ENCODE results near the gene BNIPL. TPM values are rescaled to one million over a fixed set of nuclear protein-coding genes. Genes with fewer than 3 reads are reported as not detected.

Gene BNIPL
- total RNA-seq, 1 experiment from 2014 or later: 1.2 TPM

DNA sequence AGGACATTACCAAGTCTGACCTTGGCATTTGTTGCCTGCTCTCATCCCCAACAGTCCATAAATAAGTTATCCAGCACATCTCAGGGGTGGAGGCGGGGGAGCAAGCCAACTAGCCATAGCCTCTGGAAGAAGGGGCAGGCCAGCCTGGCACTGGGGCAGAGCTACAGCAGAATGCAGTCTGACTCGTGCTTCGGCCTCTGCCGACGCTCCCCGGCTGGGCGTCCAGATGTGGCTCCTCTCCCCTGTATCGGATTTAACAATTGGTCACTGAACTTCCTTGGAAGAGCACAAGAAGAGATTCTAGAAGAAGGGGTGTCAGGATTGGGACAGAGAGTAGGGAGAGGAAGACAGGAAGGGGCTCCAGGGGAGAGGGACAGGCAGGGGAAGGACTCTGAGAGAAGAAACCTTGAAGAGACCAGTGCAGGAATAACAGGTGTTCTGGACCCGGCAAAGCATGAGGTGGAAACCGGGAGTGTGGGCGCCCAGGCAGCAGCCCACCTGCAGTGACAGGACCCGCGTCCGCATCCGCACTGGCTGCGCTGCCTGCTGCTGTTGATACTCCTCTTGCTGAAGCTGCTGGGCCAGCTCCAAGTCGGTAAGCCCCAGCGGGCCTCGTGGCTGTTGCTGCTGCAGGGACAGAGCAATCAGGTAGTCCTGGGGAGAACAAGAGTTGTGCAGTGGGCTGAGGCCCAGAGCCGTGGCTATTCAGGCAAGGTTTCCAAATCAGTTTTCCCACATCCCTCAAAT lies 39.1 kb upstream of the BNIPL start:
- no peak overlapping the region for H3K27ac Mint-ChIP-seq
- Histone ChIP-seq H4K5ac (ENCODE audit: insufficient read length, low read depth, low read length) (no peak overlapping the region), H3K9me3 (ENCODE audit: control insufficient read depth, low read depth, low read length) (no peaks in the 10 kb centered on the region), H3T11ph (ENCODE audit: low read length) (no peak overlapping the region), H4K91ac (ENCODE audit: insufficient read length, low read depth, low read length) (no peak overlapping the region), H3K56ac (ENCODE audit: insufficient read length, low read depth, low read length) (no peak overlapping the region), H3K79me1 (ENCODE audit: insufficient read depth, low read depth, low read length, poor library complexity, severe bottlenecking) (no peaks in the 10 kb centered on the region), H3K23ac (ENCODE audit: insufficient read length, low read depth, low read length) (no peak overlapping the region), H2BK20ac (ENCODE audit: low read depth, low read length, poor library complexity, severe bottlenecking) (no peak overlapping the region), H3K18ac (ENCODE audit: insufficient read length, low read depth, low read length) (no peak overlapping the region), H3K27me3 (ENCODE audit: insufficient read depth, low read length) (no peaks in the 10 kb centered on the region), H2BK15ac (ENCODE audit: low read depth, low read length) (no peak overlapping the region), H3K4me2 (ENCODE audit: insufficient read depth, insufficient read length, low read length) (no peak overlapping the region), H3K4me1 (ENCODE audit: insufficient read depth, low read length) (peaks cover 3% of the 10 kb centered on the region; the same call in 1 of the 2 replicates), H2BK120ac (ENCODE audit: low read depth, low read length, poor library complexity, severe bottlenecking) (no peak overlapping the region), H3K9ac (ENCODE audit: extremely low read depth, insufficient read length, low read length) (no peak overlapping the region), H2AK5ac (ENCODE audit: insufficient read length, low read length) (no peak overlapping the region), H2BK12ac (ENCODE audit: insufficient read length, low read depth, low read length) (no peak overlapping the region), H3K14ac (ENCODE audit: insufficient read depth, low read length) (no peak overlapping the region), H2AFZ (ENCODE audit: low read length) (no peak overlapping the region), H2BK5ac (ENCODE audit: insufficient read length, low read length) (no peak overlapping the region), H3K4ac (ENCODE audit: low read depth, low read length) (no peak overlapping the region), H4K20me1 (ENCODE audit: control insufficient read depth, insufficient read depth, insufficient read length) (no peaks in the 10 kb centered on the region), H4K8ac (replicated peaks; ENCODE audit: insufficient read length, low read depth, low read length) (no peak overlapping the region), H3K23me2 (ENCODE audit: insufficient read length, low read depth, low read length, poor library complexity, severe bottlenecking) (no peaks in the 10 kb centered on the region), H3K27ac (ENCODE audit: insufficient read length, low read depth, low read length) (no peak overlapping the region), H3K79me2 (ENCODE audit: insufficient read depth, low read length) (no peaks in the 10 kb centered on the region)
- peaks cover 5 to 8% of the 10 kb centered on the region in 2 experiments for H3K4me1 Mint-ChIP-seq
- no peaks in the 10 kb centered on the region for H3K27me3 Mint-ChIP-seq (ENCODE audit: low read depth)
- WGBS (ENCODE audit: extremely low coverage, insufficient read length, low lambda C conversion rate): no CpG with 5 or more reads among the region's 20 CpGs
- DNase-seq: no peak
- H3K4me3 Mint-ChIP-seq: no peak overlapping the region
- no peaks in the 10 kb centered on the region for H3K9me3 Mint-ChIP-seq
- TF ChIP-seq, protein P1, sequence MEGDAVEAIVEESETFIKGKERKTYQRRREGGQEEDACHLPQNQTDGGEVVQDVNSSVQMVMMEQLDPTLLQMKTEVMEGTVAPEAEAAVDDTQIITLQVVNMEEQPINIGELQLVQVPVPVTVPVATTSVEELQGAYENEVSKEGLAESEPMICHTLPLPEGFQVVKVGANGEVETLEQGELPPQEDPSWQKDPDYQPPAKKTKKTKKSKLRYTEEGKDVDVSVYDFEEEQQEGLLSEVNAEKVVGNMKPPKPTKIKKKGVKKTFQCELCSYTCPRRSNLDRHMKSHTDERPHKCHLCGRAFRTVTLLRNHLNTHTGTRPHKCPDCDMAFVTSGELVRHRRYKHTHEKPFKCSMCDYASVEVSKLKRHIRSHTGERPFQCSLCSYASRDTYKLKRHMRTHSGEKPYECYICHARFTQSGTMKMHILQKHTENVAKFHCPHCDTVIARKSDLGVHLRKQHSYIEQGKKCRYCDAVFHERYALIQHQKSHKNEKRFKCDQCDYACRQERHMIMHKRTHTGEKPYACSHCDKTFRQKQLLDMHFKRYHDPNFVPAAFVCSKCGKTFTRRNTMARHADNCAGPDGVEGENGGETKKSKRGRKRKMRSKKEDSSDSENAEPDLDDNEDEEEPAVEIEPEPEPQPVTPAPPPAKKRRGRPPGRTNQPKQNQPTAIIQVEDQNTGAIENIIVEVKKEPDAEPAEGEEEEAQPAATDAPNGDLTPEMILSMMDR (conservative IDR thresholded peaks at IDR 0.05): no peak
- peaks cover 0 to 8% (median 5%) of the 10 kb centered on the region in 3 experiments; a peak in 3 of 7 replicates for H3K36me3 Mint-ChIP-seq (ENCODE audit: insufficient read depth in 1 of 3, low read depth in 3 of 3)

Measured in H9 (cell line).